WTC11 (cell line): ENCODE results near the gene SORL1.

Source experiments
- CBFB ChIP-seq: sonication (generic); formaldehyde crosslinking; IDR thresholded peaks from 2 replicates; pipeline ENCODE4 v1.8.1; 2022; ENCODE audit warnings: mild to moderate bottlenecking, low read depth, missing genetic modification reagents
- ZNF121 ChIP-seq: sonication (generic); formaldehyde crosslinking; IDR thresholded peaks from 2 replicates; pipeline ENCODE4 v1.8.0; 2023; ENCODE audit warnings: missing genetic modification reagents
- TF ChIP-seq, protein P1 (sequence below): fragments of 200-600 bp; IDR thresholded peaks from 2 replicates; pipeline ENCODE4 v1.8.0; 2022; ENCODE audit warnings: antibody characterized with exemption

GRCh38 chr11:121626980-121627379 is 174.9 kb downstream of the SORL1 start:
- TF ChIP-seq ZNF121 (CRISPR knock-in tag) (no peak), CBFB (CRISPR knock-in tag) (no peak)
- TF ChIP-seq, protein P1, sequence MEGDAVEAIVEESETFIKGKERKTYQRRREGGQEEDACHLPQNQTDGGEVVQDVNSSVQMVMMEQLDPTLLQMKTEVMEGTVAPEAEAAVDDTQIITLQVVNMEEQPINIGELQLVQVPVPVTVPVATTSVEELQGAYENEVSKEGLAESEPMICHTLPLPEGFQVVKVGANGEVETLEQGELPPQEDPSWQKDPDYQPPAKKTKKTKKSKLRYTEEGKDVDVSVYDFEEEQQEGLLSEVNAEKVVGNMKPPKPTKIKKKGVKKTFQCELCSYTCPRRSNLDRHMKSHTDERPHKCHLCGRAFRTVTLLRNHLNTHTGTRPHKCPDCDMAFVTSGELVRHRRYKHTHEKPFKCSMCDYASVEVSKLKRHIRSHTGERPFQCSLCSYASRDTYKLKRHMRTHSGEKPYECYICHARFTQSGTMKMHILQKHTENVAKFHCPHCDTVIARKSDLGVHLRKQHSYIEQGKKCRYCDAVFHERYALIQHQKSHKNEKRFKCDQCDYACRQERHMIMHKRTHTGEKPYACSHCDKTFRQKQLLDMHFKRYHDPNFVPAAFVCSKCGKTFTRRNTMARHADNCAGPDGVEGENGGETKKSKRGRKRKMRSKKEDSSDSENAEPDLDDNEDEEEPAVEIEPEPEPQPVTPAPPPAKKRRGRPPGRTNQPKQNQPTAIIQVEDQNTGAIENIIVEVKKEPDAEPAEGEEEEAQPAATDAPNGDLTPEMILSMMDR = no peak
